Endodermal cell (in vitro differentiated cells): ENCODE measurements around the gene HS6ST3. TPM values are rescaled to one million over a fixed set of nuclear protein-coding genes. Genes with fewer than 3 reads are reported as not detected.
A peak's percentile ranks its signal among the peaks of the same experiment; 100 is the strongest.

Experiments
- DNase-seq: peaks from one replicate; pipeline ENCODE4 v3.0.0-alpha.2; 2017
- H3K27ac ChIP-seq: 2 replicates; pipeline ENCODE4 v1.5.1; 2013; ENCODE audit warnings: mild to moderate bottlenecking, low read depth, low read length, moderate library complexity
- H3K27me3 ChIP-seq: 2 replicates; pipeline ENCODE4 v1.6.1; 2013; ENCODE audit warnings: mild to moderate bottlenecking, low read length, moderate library complexity; ENCODE audit not compliant: insufficient read depth, control insufficient read depth, poor library complexity, severe bottlenecking
- H3K36me3 ChIP-seq: 2 replicates; pipeline ENCODE4 v1.7.0; 2013; ENCODE audit warnings: mild to moderate bottlenecking, low read length, moderate library complexity; ENCODE audit not compliant: control insufficient read depth, insufficient read depth
- H3K4me1 ChIP-seq: one replicate; pipeline ENCODE4 v1.7.0; 2013; ENCODE audit warnings: low read length; ENCODE audit not compliant: control insufficient read depth, insufficient read depth
- H3K4me3 ChIP-seq: 2 replicates; pipeline ENCODE4 v1.5.1; 2013; ENCODE audit warnings: mild to moderate bottlenecking, low read length, moderate library complexity
- H3K9ac ChIP-seq: 2 replicates; pipeline ENCODE4 v1.6.1; 2013; ENCODE audit warnings: mild to moderate bottlenecking, low read length, moderate library complexity; ENCODE audit not compliant: poor library complexity, severe bottlenecking; ENCODE audit errors: extremely low read depth
- H3K9me3 ChIP-seq: 2 replicates; pipeline ENCODE4 v1.6.1; 2013; ENCODE audit warnings: mild to moderate bottlenecking, low read length, moderate library complexity; ENCODE audit not compliant: control insufficient read depth
- H3K27ac Mint-ChIP-seq: 2 replicates; pipeline ENCODE4 v1.8.0; 2020; ENCODE audit warnings: mixed read lengths
- H3K27me3 Mint-ChIP-seq: 2 replicates; pipeline ENCODE4 v1.8.0; 2021; ENCODE audit warnings: mild to moderate bottlenecking, mixed read lengths; ENCODE audit not compliant: insufficient read depth
- H3K36me3 Mint-ChIP-seq: 2 replicates; pipeline ENCODE4 v1.8.0; 2020; ENCODE audit warnings: low read depth, mixed read lengths
- H3K4me1 Mint-ChIP-seq: 2 replicates; pipeline ENCODE4 v1.8.0; 2020; ENCODE audit warnings: mixed read lengths
- H3K4me3 Mint-ChIP-seq: 2 replicates; pipeline ENCODE4 v1.8.0; 2020; ENCODE audit warnings: mild to moderate bottlenecking, moderate library complexity, mixed read lengths
- H3K9me3 Mint-ChIP-seq: 2 replicates; pipeline ENCODE4 v1.8.0; 2020; ENCODE audit warnings: mild to moderate bottlenecking, mixed read lengths
- WGBS, 2 experiments: methylation state at CpG; one replicate each; pipeline versions ENCODE4 v1.1.5 to v1.1.7; 2013; ENCODE audit warnings: missing lambda C conversion rate in 2 of 2, mixed read lengths in 1 of 2; ENCODE audit not compliant: insufficient coverage in 1 of 2, insufficient read length in 1 of 2; 5-methylcytosine and 5-hydroxymethylcytosine counted together
- total RNA-seq, 2 donors: library from RNA; stranded (reverse); fragmentation: NEBNext Ultra II Directional in 1 of 2; extraction: Animal tissue kit (Norgen Biotek cat#: 25700) in 1 of 2; gene quantifications; 2 replicates in 1 of 2; 3 replicates in 1 of 2; pipeline ENCODE4 v1.2.1, GENCODE V29; 2021
- TF ChIP-seq, protein P1 (sequence below): fragments of 200-600 bp; sonication (generic); conservative IDR thresholded peaks from 2 replicates; pipeline ENCODE4 v1.5.0; 2021; ENCODE audit warnings: antibody characterized with exemption, mild to moderate bottlenecking

Gene HS6ST3
- total RNA-seq, 2 donors from 2014 or later, result 0.84 to 1.1 TPM

DNA sequence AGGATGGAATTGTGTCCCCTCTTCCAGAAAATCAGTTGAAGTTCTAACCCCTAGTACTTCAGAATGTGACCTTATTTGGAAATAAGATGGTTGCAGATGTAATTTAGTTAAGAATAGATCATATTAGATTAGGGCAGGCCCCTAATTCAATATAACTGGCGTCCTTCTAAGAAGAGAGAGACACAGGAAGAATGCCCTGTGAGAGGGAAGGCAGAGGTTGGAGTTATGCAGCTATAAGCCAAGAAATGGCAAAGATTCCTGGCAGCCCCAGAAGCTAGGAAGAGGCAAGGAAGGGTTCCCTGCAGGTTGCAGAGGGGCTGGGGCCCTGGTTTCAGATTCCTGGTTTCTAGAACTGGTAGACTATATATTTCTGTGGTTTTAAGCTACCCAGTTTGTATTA is 30.0 kb downstream of the HS6ST3 start:
- WGBS, 2 experiments, result 95 to 100% methylated on average over 1 of the region's 1 CpG
- DNase-seq, result no peak
- Histone ChIP-seq H3K9me3 (no peaks in the 10 kb centered on the region), H3K9ac (no peak overlapping the region), H3K4me1 (no peaks in the 10 kb centered on the region), H3K27ac (peak overlapping the region; percentile 24), H3K27me3 (peaks cover 5% of the 10 kb centered on the region), H3K4me3 (no peak overlapping the region), H3K36me3 (no peaks in the 10 kb centered on the region)
- H3K27ac Mint-ChIP-seq, result no peak overlapping the region
- no peaks in the 10 kb centered on the region for H3K9me3 Mint-ChIP-seq
- no peaks in the 10 kb centered on the region for H3K4me1 Mint-ChIP-seq
- TF ChIP-seq, protein P1, sequence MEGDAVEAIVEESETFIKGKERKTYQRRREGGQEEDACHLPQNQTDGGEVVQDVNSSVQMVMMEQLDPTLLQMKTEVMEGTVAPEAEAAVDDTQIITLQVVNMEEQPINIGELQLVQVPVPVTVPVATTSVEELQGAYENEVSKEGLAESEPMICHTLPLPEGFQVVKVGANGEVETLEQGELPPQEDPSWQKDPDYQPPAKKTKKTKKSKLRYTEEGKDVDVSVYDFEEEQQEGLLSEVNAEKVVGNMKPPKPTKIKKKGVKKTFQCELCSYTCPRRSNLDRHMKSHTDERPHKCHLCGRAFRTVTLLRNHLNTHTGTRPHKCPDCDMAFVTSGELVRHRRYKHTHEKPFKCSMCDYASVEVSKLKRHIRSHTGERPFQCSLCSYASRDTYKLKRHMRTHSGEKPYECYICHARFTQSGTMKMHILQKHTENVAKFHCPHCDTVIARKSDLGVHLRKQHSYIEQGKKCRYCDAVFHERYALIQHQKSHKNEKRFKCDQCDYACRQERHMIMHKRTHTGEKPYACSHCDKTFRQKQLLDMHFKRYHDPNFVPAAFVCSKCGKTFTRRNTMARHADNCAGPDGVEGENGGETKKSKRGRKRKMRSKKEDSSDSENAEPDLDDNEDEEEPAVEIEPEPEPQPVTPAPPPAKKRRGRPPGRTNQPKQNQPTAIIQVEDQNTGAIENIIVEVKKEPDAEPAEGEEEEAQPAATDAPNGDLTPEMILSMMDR, result no peak
- H3K4me3 Mint-ChIP-seq, result no peak overlapping the region
- no peaks in the 10 kb centered on the region for H3K36me3 Mint-ChIP-seq
- no peaks in the 10 kb centered on the region for H3K27me3 Mint-ChIP-seq

DNA sequence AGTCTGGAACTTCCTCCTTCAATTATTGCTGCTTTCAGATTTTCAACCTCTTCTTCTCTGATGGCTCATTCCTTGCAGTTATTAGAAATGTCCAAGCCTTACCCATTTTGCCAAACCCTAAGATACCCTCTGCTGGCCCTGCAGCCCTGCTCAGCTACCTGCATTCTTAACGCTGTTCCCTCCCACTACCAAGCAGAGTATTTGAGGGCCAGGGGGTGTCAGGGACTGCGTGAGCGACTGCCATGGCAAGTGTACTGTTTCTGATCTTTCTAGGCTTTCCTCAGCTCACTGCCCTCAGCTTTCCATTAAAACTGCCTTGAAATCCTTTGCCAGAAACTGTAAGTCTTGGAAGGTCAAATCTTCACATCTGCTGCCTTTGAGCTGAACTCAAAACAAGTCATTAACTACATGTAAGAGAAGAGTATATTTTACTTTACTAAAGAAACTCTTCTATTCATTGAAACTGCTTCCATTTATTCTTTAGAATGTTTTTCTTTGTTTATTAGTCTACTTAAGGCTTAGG is 41.0 kb downstream of the HS6ST3 start:
- Mint-ChIP-seq H3K27me3 (no peaks in the 10 kb centered on the region), H3K4me1 (peaks cover 2% of the 10 kb centered on the region), H3K36me3 (no peaks in the 10 kb centered on the region), H3K4me3 (no peak overlapping the region), H3K27ac (no peak overlapping the region), H3K9me3 (no peaks in the 10 kb centered on the region)
- no peak overlapping the region for H3K9ac ChIP-seq
- H3K27me3 ChIP-seq, result no peaks in the 10 kb centered on the region
- no peak overlapping the region for H3K4me3 ChIP-seq
- WGBS, 2 experiments, result 50 to 80% methylated on average over 1 to 3 of the region's 3 CpGs
- peak; percentile 54 for DNase-seq
- no peaks in the 10 kb centered on the region for H3K4me1 ChIP-seq
- no peaks in the 10 kb centered on the region for H3K9me3 ChIP-seq
- no peak overlapping the region for H3K27ac ChIP-seq
- TF ChIP-seq, protein P1, result no peak
- no peaks in the 10 kb centered on the region for H3K36me3 ChIP-seq

DNA sequence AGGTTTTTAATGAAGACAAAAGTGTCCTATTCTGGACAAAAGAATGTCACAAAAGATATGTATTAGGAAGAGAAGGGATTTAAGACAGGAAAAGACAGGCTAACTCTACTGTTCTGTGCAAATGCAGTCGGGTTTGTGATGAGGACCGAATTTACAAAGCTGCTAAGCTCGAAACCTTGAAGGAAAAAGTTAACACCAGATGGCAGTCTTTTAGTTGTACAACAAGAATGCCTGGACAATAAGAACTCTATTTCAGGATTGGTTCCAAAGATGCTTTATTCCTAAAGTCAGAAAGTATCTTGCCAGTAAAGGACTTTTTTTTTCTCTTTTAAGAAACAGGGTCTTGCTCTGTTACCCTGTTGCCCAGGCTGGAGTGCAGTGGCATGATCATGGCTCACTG is 51.1 kb downstream of the HS6ST3 start:
- Histone ChIP-seq H3K4me1 (no peaks in the 10 kb centered on the region), H3K27me3 (no peaks in the 10 kb centered on the region), H3K4me3 (no peak overlapping the region), H3K27ac (no peak overlapping the region), H3K9ac (no peak overlapping the region), H3K36me3 (no peaks in the 10 kb centered on the region), H3K9me3 (no peaks in the 10 kb centered on the region)
- no peak overlapping the region for H3K4me3 Mint-ChIP-seq
- H3K4me1 Mint-ChIP-seq, result no peaks in the 10 kb centered on the region
- no peaks in the 10 kb centered on the region for H3K27me3 Mint-ChIP-seq
- no peak for DNase-seq
- WGBS, 2 experiments, result 72 to 73% methylated on average over 3 of the region's 3 CpGs
- no peaks in the 10 kb centered on the region for H3K36me3 Mint-ChIP-seq
- TF ChIP-seq, protein P1, result peak; percentile 67
- no peak overlapping the region for H3K27ac Mint-ChIP-seq
- peaks cover 2% of the 10 kb centered on the region for H3K9me3 Mint-ChIP-seq
